IPS-11a (cell line): ENCODE measurements around the gene RRP1B.

Experiments used
- H3K4me3 ChIP-seq: one replicate; pipeline ENCODE4 v1.5.1; 2013; ENCODE audit warnings: low read depth, low read length, control low read depth

RRP1B gene

GRCh38 chr21:43740497-43741156 is 81.3 kb downstream of the RRP1B start:
- no peak overlapping the region for H3K4me3 ChIP-seq

- no peak overlapping the region for H3K4me3 ChIP-seq
These were observed 82.2 kb downstream of the RRP1B start for GRCh38 chr21:43741423-43742096.

- H3K4me3 ChIP-seq = no peak overlapping the region
These were observed 84.6 kb downstream of the RRP1B start for GRCh38 chr21:43743947-43744346.

GRCh38 chr21:43744725-43745124 is 85.4 kb downstream of the RRP1B start:
- H3K4me3 ChIP-seq = no peak overlapping the region
